HS-27A (cell line): ENCODE results near the gene RPL37.
"Not testable (repeated sequence)": the region's sequence is repeated elsewhere in the genome, so short reads cannot be mapped to it uniquely, and the experiment has no call there.

ENCODE experiments used
- DNase-seq: peaks from one replicate; pipeline ENCODE4 v3.0.0-alpha.2; 2012; ENCODE audit warnings: low read depth, missing footprints

The RPL37 gene

DNA sequence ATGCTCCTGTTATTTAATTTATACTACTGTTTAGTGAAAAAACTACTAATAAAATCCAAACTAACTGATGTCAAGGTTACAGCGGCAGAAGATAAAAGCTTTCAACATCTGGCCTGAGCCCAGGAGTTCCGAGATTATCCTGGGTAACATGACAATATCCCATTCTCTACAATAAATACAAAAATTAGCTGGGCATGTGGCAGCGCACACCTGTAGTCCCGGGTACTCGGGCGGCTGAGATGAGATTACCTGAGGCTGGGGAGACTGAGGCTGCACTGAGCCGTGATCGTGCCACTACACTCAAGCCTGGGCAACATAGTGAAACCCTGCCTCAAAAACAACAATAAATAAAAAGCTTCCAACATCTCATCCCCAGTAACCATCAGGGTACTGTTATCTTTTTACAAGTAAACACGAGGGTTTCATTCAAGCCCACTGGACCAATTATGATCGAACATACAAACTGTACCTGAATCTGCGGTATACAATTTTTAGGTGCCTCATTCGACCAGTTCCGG, 1.3 kb downstream of the RPL37 start:
- no peak for DNase-seq

DNA sequence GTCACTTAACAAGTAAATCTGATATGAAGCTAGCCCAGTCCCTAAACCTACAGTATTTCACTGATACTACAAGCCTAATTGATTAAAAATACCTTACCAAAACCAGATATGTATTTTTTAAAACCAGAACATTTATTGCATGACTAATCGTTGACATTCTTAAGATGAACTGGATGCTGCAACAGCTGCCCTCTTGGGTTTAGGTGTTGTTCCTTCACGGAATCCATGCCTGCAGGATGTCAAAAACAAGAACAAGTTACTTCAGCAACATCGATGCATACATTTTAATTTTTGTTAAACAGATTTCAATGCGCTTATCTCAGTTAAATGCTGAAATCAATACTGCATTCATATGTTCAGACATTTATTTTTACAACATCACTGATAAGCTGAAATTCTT, 2.7 kb downstream of the RPL37 start:
- DNase-seq, result no peak

DNA sequence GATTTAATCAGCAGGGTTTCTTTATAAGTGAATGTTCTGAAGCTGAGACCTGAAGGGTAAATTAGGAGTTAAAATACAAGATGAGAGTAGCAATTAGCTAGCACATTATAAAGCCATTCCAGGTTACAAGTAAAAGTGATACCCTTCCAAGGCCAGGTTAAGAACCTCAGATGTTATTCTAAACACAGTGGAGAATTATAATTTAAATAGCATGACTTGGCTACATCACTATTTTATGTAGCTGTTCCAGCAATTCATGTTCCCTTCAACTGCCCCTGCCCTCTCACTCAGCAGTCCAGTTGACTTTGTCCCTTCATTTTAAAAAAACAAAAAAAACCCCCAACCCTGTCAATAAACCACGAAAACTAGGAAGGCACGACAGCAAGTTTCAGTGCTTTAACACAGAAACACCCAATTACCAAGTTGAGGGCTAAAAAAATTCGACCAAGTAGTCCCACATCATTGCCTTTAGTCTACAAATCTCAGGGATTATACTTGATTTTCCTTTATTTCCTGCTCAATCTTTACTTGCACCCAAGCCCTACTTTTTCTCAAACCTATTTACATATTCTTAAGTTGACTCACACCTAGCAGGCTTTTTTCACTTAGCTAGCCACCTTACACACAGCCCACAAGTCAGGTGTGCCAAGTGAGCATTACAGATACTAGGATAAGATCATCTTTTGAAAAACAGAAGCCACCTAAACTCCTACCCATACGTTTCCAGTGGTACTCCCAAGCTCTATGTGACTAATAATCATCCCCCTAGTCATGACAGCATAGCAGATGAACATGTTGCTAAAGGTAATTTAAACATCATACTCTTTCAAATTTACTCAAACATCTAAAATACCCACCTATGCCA, 3.4 kb downstream of the RPL37 start:
- no peak for DNase-seq

DNA sequence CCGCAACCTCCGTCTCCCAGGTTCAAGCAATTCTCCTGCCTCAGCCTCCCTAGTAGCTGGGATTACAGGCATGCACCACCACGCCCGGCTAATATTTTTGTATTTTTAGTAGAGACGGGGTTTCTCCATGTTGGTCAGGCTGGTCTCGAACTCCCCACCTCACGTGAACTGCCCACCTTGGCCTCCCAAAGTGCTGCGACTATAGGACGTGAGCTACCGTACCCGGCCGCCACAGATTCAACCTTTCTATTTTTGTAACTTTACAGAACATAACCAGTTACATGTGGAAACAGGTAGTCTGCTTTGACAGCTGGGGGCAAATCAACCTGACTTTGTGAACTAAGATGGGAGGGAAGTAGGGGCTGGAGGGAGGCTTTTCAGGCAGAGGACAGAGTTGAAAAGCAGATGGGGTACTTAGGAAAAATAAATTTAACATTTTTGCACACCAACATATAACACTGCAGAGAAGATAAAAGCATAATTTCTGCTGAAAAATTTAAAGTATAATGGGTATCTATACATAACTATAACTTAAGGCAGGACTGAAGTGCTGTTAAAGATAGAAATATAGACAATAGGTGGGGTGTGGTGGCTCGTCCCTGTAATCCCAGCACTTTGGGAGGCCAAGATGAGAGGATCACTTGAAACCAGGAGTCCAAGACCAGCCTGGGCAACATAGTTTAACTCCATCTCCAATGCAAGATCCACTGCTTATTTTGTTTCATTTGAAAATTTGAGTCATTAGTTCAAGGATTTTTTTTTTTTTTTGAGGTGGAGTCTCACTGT, 5.1 kb downstream of the RPL37 start:
- no peak for DNase-seq

DNA sequence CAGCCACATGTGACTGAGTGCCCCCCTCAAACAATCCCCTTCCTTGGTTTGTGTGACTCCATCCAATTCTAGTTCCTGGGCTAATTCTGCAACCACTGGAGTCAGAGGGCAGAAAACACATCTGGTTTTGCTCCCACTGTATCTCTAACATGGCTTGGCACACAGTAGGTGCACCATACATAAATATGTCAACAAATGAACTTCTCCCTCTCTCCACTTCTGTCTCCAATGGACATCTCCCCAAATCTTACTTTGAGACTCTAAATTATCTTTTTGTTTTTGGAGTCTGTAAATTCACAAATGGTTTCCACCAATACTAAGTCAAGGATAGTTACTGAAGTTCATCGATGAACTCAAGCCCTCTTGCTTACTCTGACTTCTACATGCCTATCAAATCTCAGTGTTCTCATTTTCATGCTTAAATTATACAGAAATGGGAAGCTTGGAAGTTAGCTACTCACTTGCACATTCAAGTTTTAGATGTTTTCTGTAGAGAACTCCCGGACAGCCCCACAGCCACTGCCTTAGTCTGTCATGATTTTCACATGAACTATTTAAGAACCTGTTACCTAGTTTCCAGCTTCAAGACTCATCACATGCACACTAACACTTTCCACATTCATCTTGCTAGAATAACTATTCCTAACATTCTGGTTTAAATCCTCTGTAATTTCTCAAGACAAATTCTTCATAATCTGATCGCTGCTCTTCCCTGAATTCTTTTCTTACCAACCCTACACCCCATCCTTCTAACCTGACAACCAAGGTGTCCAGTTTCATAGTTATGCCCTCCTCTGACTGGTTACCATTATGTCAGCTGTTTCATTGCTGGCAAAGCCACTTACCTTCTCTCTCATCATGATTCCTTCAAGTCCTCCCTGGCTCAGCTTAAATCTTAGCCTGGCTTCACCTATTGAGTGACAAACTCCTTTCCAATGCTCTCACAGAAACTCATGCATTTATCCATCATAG, 6.0 kb downstream of the RPL37 start:
- DNase-seq, result no peak

DNA sequence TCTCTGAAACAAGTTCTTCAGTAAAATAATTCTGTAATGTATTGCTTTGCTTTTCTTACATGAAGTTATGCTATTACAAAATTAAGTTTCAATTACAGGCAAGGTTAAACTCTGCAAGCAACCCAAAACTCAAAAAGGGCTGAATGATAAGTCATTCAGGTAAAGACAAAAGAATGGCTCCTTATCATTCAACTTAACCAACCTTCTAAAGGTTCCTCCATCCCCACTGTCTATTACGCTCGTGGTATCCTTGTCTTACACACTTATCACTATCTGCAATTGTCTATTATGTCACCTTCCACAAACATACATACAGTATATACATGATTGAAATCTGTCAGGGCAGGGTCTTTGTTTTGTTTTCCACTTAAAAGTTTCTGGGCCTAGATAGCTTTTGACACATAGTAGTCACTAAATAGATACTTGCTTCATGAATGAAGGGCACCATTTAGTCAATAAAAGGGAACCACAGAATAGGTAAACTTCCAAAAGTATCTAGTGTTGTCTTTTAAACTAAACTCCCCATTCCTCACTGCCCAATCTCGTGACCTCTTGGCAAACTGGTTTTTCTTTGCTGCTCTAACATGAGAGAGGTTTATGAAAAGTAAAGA, 6.9 kb downstream of the RPL37 start:
- no peak for DNase-seq

DNA sequence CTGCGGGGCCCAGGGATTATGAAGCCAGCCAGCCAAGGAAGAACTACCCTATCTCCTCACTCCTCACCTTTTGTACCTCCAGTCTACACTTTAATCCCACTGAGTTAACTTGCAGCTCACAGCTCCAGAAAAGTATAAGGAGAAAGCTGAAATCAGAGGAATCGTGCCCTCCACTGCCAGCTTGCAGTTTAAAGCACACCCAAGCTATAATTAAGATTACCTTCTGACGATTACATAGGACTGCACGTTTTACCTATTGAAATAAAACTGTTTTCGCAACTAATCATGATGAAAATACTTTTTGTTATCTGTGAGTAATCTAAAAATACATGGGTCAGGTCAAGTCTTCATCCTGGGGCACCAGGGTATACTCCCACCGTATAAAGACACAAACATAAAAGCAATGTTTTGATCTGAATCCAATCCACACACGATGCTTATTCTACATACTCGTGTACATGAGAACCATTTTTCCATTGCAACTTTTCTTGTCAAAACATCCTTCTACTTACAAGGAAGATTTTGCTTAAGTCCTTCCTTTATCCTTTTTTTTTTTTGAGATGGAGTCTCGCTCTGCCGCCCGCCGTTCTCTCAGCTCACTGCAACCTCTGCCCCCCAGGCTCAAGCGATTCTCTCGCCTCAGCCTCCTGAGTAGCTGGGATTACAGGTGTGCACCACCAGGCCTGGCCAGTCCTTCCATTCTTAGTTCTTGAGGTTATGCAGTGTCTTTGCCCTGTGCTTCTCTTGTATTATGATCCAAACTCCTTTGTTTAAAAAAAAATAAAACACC, 7.6 kb downstream of the RPL37 start:
- no peak for DNase-seq

DNA sequence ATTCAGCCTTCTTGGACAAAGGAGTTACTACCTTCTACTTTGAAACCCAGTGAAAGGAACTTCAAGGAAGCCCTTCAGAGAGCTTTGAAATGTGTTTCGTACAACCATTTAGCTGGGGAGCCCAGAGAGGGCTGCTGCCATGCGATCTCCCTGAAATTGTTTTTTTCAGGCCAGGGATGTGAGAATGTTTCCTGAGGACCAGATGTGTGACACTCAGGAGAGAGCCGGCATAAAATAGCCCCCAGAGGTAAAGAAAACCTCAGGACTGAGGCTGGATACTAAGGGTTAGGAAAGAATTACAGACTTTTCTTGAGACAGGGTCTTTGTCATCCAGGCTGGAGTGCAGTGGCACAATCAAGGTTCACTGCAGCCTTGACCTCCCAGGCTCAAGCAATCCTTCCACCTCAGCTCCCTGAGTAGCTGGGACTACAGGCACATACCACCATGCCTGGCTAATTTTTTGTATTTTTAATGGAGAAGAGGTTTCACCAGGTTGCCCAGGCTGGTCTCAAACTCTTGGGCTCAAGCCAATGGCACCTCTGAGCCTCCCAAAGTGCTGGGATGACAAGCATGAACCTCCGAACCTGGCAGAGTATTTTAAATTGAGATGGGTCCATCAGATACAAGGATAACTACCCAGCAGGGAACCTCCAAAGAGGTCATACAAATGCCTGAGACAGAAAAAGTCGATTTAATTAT, 8.4 kb downstream of the RPL37 start:
- no peak for DNase-seq

DNA sequence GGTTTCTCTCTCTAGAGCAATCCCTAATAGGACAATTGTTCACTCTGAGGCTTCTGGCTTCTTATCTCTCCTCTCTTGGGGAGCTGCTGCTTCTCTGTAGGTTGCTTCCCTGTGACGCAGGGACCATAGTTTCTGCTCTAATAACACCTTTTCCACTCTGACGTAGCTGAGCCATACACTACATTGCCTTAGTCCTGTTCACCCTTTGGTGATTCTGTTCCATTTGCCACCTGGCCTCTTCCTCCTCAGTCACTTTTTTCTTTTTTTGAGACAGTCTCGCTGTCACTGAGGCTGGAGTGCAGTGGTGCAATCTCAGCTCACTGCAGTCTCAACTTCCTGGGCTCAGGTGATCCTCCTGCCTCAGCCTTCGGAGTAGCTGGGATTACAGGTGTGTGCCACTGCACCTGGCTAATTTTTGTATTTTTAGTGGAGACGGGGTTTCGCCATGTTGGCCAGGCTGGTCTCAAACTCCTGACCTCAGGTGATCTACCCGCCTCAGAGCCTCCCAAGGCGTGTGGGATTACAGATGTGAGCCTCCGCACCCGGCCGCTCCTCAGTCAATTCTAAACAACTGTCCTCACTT, 9.5 kb downstream of the RPL37 start:
- not testable (repeated sequence) for DNase-seq

DNA sequence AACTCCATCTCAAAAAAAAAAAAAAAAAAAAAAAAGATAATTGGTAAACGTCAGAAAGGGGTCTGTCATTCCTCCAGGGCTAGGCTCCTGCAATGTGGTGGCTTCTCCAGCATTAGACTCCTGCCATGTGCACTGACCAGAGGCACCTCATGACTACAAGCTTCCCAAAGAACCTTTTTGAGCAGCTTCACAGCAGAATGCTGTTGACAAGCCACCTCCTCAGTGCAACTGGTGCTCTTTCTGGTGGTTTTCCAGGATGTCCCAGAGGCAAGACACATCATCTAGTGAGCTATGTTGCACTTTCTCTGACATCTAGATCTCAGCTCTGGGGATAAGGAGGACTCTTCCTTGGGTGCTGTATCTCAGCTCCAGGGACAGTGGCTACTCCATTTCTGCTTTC, 11.6 kb downstream of the RPL37 start:
- no peak for DNase-seq

DNA sequence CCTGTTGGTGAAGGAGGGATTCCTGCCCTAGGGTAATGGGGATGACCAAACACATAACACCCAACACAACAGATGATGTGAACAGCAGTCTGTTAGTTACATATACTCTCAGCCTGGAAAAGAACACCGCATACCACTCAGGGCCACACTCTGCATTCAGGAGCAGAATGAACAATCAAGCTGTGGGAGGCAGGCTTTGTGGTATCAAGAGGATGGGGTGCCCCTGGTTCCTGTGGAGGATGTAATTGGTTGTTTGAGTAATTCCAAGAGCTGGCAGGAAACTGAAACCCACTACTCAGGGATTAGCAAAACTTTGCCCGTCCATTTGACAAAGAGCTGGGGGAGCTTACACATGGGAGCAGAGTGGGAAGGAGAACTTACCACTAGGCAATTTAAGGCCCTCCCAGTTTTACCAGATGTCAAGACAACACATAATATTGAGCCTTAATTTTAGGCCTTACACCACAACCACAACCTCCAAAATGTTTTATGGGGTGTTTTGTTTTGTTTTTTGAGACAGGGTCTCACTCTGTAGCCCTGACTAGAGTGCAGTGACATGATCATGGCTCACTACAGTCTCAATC, 21.2 kb downstream of the RPL37 start:
- no peak for DNase-seq

DNA sequence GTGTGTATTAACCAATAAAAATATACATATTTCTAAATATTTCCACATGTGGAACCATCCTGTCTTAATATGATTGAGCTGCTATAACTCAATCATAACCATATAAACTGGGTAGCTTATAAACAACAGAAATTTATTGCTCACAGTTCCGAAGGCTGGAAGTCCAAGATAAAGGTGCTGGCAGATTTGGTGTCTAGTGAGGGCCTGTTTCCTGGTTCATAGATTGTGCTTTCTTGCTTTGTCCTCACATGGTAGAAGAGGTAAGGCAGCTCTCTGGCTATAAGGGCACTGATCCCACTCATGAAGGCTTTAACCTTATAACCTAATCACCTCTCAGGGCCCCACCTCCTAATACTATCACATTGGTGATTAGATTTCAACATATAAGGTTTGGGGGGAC, 22.9 kb downstream of the RPL37 start:
- DNase-seq, result no peak

DNA sequence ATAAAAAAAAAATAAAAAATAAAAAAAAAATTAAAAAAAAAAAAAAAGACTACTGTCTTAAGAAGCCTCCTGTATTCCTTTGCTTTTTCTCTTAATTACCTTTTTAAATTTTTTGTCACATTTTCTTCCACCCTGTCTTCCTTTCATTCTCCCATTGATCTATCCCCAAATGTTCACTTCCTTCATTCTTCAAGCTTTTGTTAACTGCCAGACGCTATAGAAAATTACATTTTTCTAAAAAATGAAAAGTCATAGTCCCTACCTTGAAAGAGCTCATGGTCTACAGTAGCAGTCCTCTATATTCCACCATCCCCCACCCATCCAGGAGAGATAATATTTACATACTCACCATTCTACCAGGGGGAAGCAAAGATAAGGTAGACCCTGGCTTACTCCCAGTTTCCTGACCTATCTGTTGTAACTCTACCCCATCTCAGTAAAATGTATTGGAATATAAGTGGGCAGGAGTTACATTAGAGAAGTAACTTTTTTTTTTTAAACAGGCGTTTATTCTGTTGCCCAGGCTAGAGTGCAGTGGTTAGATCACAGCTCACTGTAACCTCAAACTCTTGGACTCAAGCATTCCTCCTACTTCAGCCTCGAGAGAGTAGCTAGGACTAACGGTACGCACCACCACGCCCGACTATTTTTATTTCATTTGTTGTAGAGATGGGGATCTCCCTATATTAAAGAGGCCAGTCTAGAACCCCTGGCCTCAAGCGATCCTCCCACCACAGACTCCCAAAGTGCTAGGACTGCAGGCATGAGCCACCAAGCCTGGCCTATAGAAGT, 33.1 kb downstream of the RPL37 start:
- no peak for DNase-seq

DNA sequence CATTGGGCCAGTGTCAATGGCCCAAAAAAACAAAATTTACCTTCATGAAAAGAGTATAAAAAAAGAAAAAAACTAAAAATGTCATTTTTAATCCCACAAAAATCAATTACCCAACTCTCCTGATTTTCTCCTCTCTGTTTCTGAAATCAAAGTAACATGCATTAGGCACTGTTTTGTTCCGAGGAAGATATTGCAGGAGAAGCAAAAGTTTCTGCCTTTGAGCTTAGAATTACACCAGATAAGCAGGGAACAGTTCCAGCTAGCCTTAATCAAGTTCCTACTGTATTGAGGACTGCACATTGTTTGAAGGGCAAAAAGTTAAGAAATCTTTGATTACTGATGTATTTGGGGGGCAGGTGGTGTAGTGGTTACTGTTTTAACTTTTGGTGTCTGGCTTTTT, 35.8 kb downstream of the RPL37 start:
- no peak for DNase-seq

DNA sequence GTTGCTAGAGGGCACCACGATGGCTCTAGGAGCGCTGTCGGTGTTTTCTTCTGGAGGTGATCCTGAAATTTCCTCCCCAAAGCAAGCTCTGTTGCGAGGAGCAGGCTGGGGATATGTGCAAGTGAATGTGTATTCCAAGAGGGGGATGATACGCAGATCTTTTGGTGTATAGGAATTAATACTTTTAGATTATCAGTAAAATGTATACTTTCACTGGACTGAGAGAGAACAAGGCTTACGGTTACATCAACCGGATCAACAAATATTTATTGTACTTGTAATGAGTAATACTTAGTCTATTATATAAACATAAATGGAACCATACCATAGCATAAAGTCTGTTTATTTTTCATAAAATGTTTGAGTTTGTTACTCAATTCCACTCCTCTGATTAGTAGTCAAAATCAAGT, 36.2 kb downstream of the RPL37 start:
- no peak for DNase-seq

DNA sequence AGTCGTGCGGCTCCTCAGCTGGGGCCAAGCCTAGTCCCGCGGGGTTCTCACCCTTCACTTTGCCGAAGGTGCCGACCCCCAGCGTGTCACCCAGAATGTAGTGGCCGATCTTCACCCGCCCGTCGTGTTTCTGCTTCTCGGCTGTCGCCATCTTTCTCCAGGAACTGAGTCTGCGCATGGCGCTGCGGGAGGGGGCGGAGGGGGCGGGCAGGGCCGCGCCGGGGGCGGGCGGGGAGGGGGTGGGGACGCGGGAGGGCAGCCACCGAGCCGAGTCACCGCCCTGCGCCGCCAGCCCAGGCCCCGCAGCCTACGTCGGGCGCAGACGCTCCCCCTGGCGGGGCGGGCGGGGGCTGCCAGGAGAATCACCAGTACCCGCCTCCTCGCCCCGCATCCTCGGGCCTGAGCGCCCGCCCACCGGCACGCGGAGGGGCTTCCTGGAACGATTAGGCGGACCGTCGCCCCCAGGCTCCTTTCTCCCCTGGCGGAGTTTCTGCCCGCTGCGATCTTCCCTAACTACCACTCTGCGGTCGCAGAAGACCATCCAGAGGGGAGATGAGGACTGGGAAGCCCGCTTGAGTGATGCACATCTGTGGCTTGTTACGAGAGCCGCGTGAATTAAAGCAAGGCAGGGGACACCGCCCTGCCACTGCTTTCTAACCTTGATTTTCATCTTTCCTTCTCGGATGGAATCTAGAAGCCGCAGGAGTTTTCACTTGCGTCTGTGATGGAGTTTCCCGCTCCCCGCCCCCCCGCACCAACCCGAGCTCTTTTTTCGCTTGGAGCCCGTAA, 36.8 kb downstream of the RPL37 start, which contains the start of gene PRKAA1:
Gene PRKAA1 (minus strand): TSS at position 363 of the 789 bp plus-strand sequence. CDS start 185 bp downstream, at position 178.
- peak; percentile 71 for DNase-seq

DNA sequence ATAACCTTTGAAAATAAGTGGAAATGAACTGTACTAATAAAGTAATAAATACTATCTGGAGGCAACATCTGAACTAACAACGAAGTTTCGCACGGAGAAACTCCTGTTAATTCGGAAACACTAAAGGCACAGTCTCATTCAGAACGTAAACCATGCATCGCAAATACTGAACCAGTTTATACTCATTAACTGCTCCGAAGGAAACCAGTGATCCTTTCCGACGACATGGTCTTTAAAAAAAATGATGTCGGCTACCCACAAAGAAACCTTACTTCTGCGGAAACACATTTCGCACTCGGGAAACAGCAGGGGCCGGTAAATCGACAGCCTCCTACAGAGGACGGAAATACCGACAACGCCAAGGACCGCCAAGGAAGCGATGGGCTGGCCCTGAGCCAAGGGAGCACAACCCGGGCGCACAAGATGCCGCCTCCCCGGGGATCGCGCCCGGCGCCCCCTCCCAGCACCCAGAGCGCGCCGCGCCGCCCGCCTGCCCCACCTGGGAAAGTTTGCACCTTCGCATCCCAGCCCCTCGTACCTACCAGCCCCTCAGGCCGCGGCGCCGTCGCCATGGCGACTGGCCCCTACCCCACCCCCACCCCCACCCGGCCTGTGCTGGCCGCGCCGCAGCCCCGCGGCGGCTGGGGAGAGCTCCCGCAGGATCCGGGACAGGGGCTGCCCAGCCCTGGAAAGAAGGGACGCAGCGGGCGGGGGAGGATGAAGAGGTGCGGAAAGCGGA, 37.6 kb downstream of the RPL37 start:
- DNase-seq, result peak; percentile 67
